AG08396 (cell line): ENCODE results near the gene CNNM3.

Source experiments
- DNase-seq: peaks from one replicate; pipeline ENCODE4 v3.0.0; 2012; ENCODE audit warnings: low spot score, mixed read lengths

Gene CNNM3

GRCh38 chr2:96878171-96878570 lies 62.1 kb downstream of the CNNM3 start:
- no peak for DNase-seq

- DNase-seq, result no peak
Observed at GRCh38 chr2:96878796-96879544, 62.9 kb downstream of the CNNM3 start.

- DNase-seq, result no peak
Observed at GRCh38 chr2:96879545-96880040, 63.5 kb downstream of the CNNM3 start.

- DNase-seq, result no peak
Observed at GRCh38 chr2:96880891-96881273, 64.8 kb downstream of the CNNM3 start.

- no peak for DNase-seq
Observed at GRCh38 chr2:96881349-96882195, 65.5 kb downstream of the CNNM3 start.

- no peak for DNase-seq
Observed at GRCh38 chr2:96882230-96882629, 66.2 kb downstream of the CNNM3 start.

GRCh38 chr2:96882906-96883305 lies 66.8 kb downstream of the CNNM3 start:
- DNase-seq, result no peak

- DNase-seq, result no peak
Observed at GRCh38 chr2:96883306-96883705, 67.2 kb downstream of the CNNM3 start.
